Measurements from ENCODE around the gene DAO. TPM values are rescaled to one million over a fixed set of nuclear protein-coding genes. Genes with fewer than 3 reads are reported as not detected.

The DAO gene
- total RNA-seq, 2 experiments from 2014 or later, result not detected

DNA sequence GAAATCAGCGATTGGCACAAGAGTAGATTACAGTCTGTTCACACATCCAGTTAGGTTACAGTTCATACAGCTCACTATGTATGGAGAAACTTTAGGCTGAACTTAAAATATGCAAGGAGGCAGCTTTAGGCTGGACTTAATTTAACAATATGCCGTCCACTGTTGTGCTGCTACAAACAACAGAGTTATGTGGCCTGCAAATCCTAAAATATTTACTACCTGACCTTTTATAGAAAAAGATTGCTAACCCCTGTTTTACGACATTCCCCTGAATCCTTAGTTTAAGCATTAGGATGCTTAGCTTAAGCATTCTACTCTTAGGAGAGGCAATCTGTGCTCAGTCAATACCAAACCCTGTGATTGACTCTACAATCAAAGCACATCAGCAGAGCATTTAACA is 50.9 kb downstream of the DAO start:
- no TSS peak for BruUV-seq (replicated peaks)
- no peak for TF ChIP-seq EZH2phosphoT487 (IDR thresholded peaks at IDR 0.05; ENCODE audit: borderline replicate concordance, low read depth, low read length)
- TF ChIP-seq, protein P1, sequence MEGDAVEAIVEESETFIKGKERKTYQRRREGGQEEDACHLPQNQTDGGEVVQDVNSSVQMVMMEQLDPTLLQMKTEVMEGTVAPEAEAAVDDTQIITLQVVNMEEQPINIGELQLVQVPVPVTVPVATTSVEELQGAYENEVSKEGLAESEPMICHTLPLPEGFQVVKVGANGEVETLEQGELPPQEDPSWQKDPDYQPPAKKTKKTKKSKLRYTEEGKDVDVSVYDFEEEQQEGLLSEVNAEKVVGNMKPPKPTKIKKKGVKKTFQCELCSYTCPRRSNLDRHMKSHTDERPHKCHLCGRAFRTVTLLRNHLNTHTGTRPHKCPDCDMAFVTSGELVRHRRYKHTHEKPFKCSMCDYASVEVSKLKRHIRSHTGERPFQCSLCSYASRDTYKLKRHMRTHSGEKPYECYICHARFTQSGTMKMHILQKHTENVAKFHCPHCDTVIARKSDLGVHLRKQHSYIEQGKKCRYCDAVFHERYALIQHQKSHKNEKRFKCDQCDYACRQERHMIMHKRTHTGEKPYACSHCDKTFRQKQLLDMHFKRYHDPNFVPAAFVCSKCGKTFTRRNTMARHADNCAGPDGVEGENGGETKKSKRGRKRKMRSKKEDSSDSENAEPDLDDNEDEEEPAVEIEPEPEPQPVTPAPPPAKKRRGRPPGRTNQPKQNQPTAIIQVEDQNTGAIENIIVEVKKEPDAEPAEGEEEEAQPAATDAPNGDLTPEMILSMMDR (conservative IDR thresholded peaks at IDR 0.05; ENCODE audit: low read length), result no peak
- Histone ChIP-seq H4K20me1 (ENCODE audit: insufficient read depth, low read length) (no peaks in the 10 kb centered on the region), H2AFZ (ENCODE audit: low read length) (peak overlapping the region; percentile 93), H3K36me3 (ENCODE audit: insufficient read depth, low read length) (no peaks in the 10 kb centered on the region), H3K4me3 (ENCODE audit: low read depth, low read length, poor library complexity, severe bottlenecking) (no peak overlapping the region), H3K9me3 (ENCODE audit: low read length) (no peaks in the 10 kb centered on the region), H3K27ac (ENCODE audit: low read depth, low read length, poor library complexity, severe bottlenecking) (peak overlapping the region; percentile 41), H3K79me2 (ENCODE audit: insufficient read depth, low read depth, low read length) (no peaks in the 10 kb centered on the region), H3K9me2 (ENCODE audit: insufficient read depth, low read length) (no peaks in the 10 kb centered on the region), H3K4me1 (ENCODE audit: insufficient read depth, low read length, poor library complexity, severe bottlenecking) (peaks cover 31% of the 10 kb centered on the region), H3K4me2 (ENCODE audit: low read length) (peak overlapping the region; percentile 60)
- CTCF ChIA-PET (ENCODE audit: unreplicated experiment), result no interaction called here
- no peak for DNase-seq (ENCODE audit: low spot score)
- POLR2A ChIA-PET, result interaction anchor here (0.6 to 3.4 kb wide), 6 partner anchors 9 to 391 kb away, joined by 3 to 18 read pairs (median 4); no protein-coding TSS in a partner anchor
- intact Hi-C loops (cut with micrococcal nuclease; ENCODE audit: unreplicated experiment), result no loop called here

DNA sequence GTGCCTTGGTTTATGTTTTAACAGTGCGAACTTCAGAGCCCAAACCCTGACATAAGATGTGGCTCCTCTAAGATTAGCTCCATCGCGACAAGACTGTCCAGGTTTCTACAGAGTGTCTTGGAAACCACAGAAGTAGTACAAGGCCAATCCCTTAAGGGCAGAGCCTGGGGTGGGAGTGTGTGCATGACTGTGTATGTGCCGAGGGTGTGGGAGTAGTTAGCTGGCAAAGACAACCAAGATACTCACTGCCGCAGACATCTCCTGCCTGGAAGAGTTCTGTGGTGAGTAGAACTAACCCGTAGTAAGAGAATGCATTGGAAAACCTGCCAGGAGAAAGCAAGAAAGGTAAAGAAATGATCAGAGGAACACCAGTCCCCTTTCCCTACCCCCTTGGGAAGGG is 54.1 kb downstream of the DAO start:
- intact Hi-C loops (cut with micrococcal nuclease; ENCODE audit: unreplicated experiment), result no loop called here
- H3K9me2 ChIP-seq (ENCODE audit: insufficient read depth, low read length), result no peaks in the 10 kb centered on the region
- CTCF ChIA-PET (ENCODE audit: unreplicated experiment), result no interaction called here
- no peak overlapping the region for H2AFZ ChIP-seq (ENCODE audit: low read length)
- H3K9me3 ChIP-seq (ENCODE audit: low read length), result no peaks in the 10 kb centered on the region
- no peak overlapping the region for H3K27ac ChIP-seq (ENCODE audit: low read depth, low read length, poor library complexity, severe bottlenecking)
- H3K4me2 ChIP-seq (ENCODE audit: low read length), result no peak overlapping the region
- no peak for DNase-seq (ENCODE audit: low spot score)
- POLR2A ChIA-PET, result interaction anchor here (0.8 kb wide), 1 partner anchor 299 kb away, joined by 3 read pairs; no protein-coding TSS in a partner anchor
- TF ChIP-seq, protein P1 (conservative IDR thresholded peaks at IDR 0.05; ENCODE audit: low read length), result no peak
- no peak for TF ChIP-seq EZH2phosphoT487 (IDR thresholded peaks at IDR 0.05; ENCODE audit: borderline replicate concordance, low read depth, low read length)
- H3K36me3 ChIP-seq (ENCODE audit: insufficient read depth, low read length), result no peaks in the 10 kb centered on the region
- H3K79me2 ChIP-seq (ENCODE audit: insufficient read depth, low read depth, low read length), result no peaks in the 10 kb centered on the region
- H3K4me3 ChIP-seq (ENCODE audit: low read depth, low read length, poor library complexity, severe bottlenecking), result no peak overlapping the region
- BruUV-seq (replicated peaks), result no TSS peak
- no peaks in the 10 kb centered on the region for H4K20me1 ChIP-seq (ENCODE audit: insufficient read depth, low read length)
- H3K4me1 ChIP-seq (ENCODE audit: insufficient read depth, low read length, poor library complexity, severe bottlenecking), result peaks cover 32% of the 10 kb centered on the region

DNA sequence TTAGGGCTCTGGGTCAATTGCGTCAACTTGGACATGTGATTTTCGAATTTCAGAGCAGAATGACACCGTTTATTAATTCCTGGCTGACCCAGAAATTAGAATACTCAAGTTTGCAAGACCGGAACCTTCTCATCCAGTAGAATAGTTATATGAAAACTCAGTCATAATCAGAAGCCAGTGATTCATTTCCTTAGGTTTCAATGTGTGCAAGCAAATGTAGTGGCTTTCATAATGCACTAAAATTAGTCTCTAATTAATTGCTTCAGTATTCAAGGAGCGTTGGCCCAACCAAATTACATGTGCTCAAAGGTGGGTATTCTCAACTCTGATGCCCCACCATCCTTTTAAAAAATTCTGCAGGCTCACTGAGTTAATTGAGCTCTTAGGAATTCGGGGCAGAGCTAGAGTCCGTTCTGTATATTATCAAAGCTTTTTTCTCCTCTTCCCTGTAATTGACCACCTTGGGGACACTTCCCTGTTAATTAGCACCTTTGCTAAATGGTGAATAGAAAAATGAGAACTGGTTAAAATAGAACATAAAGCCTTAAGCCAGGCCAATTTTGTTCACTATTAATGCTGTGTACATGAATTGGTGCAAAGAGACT is 55.4 kb downstream of the DAO start:
- Histone ChIP-seq H3K27ac (ENCODE audit: low read depth, low read length, poor library complexity, severe bottlenecking) (no peak overlapping the region), H3K36me3 (ENCODE audit: insufficient read depth, low read length) (no peaks in the 10 kb centered on the region), H3K4me1 (ENCODE audit: insufficient read depth, low read length, poor library complexity, severe bottlenecking) (peaks cover 31% of the 10 kb centered on the region), H3K4me2 (ENCODE audit: low read length) (no peak overlapping the region), H4K20me1 (ENCODE audit: insufficient read depth, low read length) (no peaks in the 10 kb centered on the region), H2AFZ (ENCODE audit: low read length) (no peak overlapping the region), H3K9me2 (ENCODE audit: insufficient read depth, low read length) (no peaks in the 10 kb centered on the region), H3K4me3 (ENCODE audit: low read depth, low read length, poor library complexity, severe bottlenecking) (no peak overlapping the region), H3K79me2 (ENCODE audit: insufficient read depth, low read depth, low read length) (no peaks in the 10 kb centered on the region), H3K9me3 (ENCODE audit: low read length) (no peaks in the 10 kb centered on the region)
- intact Hi-C loops (cut with micrococcal nuclease; ENCODE audit: unreplicated experiment), result no loop called here
- TF ChIP-seq EZH2phosphoT487 (IDR thresholded peaks at IDR 0.05; ENCODE audit: borderline replicate concordance, low read depth, low read length), result no peak
- TF ChIP-seq, protein P1 (conservative IDR thresholded peaks at IDR 0.05; ENCODE audit: low read length), result no peak
- no TSS peak for BruUV-seq (replicated peaks)
- DNase-seq (ENCODE audit: low spot score), result no peak
- ChIA-PET CTCF (ENCODE audit: unreplicated experiment) (no interaction called here), POLR2A (interaction anchor here (0.6 kb wide), 1 partner anchor 1859 kb away, joined by 3 read pairs; no protein-coding TSS in a partner anchor)
